SK-N-MC (cell line): Measurements from ENCODE around the gene THAP11.
A peak's percentile ranks its signal among the peaks of the same experiment; 100 is the strongest.

Source experiments
- DNase-seq: peaks from one replicate; pipeline ENCODE4 v3.0.0-alpha.2; 2011; ENCODE audit warnings: low read depth, low spot score
- H3K27ac ChIP-seq: fragments of 200-600 bp; sonication (generic); 2 replicates; pipeline ENCODE4 v1.5.1; 2016; ENCODE audit warnings: mixed run types
- H3K36me3 ChIP-seq: fragments of 200-600 bp; sonication (generic); 2 replicates; pipeline ENCODE4 v1.6.1; 2017; ENCODE audit warnings: antibody characterized with exemption, low read length, mixed read lengths; ENCODE audit not compliant: insufficient read depth
- H3K4me3 ChIP-seq: fragments of 200-600 bp; sonication (generic); 2 replicates; pipeline ENCODE4 v1.5.1; 2016
- H3K9ac ChIP-seq: fragments of 200-600 bp; sonication (generic); 2 replicates; pipeline ENCODE4 v1.8.0; 2017; ENCODE audit warnings: mixed run types, mixed read lengths; ENCODE audit not compliant: insufficient read length
- H3K9me3 ChIP-seq: fragments of 200-600 bp; sonication (generic); 2 replicates; pipeline ENCODE4 v1.6.1; 2017; ENCODE audit warnings: low read depth, mild to moderate bottlenecking, antibody characterized with exemption, low read length, moderate library complexity, mixed read lengths
- EZH2 ChIP-seq: fragments of 200-600 bp; sonication (generic); IDR thresholded peaks from one replicate; pipeline ENCODE4 v1.6.1; 2017; ENCODE audit warnings: antibody characterized with exemption
- FOXP2 ChIP-seq: optimal IDR thresholded peaks from 2 replicates; pipeline ENCODE3; 2011; ENCODE audit warnings: mild to moderate bottlenecking, moderate library complexity; ENCODE audit not compliant: insufficient read depth; ENCODE audit errors: extremely low read length, control extremely low read depth
- POLR2AphosphoS5 ChIP-seq: IDR thresholded peaks from 2 replicates; pipeline ENCODE4 v1.6.1; 2012; ENCODE audit warnings: mild to moderate bottlenecking, low read depth, low read length, borderline replicate concordance

THAP11 gene

GRCh38 chr16:67872631-67873434 is 30.7 kb downstream of the THAP11 start, which contains the start of gene EDC4:
EDC4 (plus strand) TSS chr16:67873052; CDS start chr16:67873262, 210 bp downstream.
- peak; percentile 85 for TF ChIP-seq POLR2AphosphoS5
- TF ChIP-seq EZH2: no peak
- Histone ChIP-seq H3K9me3 (no peaks in the 10 kb centered on the region), H3K36me3 (peaks cover 7% of the 10 kb centered on the region; the same call in 1 of the 2 replicates), H3K27ac (no peak within 1 kb of the TSS), H3K9ac (peak within 1 kb of the TSS; percentile 88), H3K4me3 (peak within 1 kb of the TSS; percentile 81)
- no peak for DNase-seq

- DNase-seq: no peak
- peak overlapping the region; percentile 81 for H3K4me3 ChIP-seq
- peak overlapping the region; percentile 88 for H3K9ac ChIP-seq
- TF ChIP-seq EZH2: no peak
- no peak for TF ChIP-seq POLR2AphosphoS5
- TF ChIP-seq FOXP2: no peak
- H3K27ac ChIP-seq: no peak overlapping the region
- H3K9me3 ChIP-seq: no peaks in the 10 kb centered on the region
- peaks cover 2% of the 10 kb centered on the region; the same call in 1 of the 2 replicates for H3K36me3 ChIP-seq
Observed at GRCh38 chr16:67873435-67874370, 31.6 kb downstream of the THAP11 start.

DNA sequence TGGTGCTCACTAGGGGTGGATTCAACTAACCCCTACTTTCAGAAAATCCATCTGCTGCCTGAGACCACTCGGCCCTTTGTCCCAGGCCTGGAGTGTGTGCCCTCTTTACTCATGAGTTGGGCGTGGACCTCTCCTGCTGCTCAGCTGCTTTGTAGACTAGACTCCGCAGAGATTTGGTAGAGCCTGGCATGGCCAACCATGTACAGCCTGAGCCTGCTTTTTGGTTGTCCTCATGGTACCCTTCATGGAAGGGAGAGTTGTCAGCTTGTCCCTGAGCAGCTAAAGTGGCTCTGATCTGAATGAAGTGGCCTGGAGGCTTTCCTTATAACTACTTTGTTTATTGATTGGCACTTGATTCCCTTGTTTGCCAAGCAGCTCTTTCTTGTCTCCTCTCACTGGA is 32.3 kb downstream of the THAP11 start:
- no peak for DNase-seq
- no peak for TF ChIP-seq EZH2
- no peak for TF ChIP-seq FOXP2
- TF ChIP-seq POLR2AphosphoS5: no peak
- Histone ChIP-seq H3K36me3 (peaks cover 6% of the 10 kb centered on the region; the same call in 1 of the 2 replicates), H3K9me3 (no peaks in the 10 kb centered on the region), H3K4me3 (peak overlapping the region; percentile 81), H3K27ac (no peak overlapping the region), H3K9ac (no peak overlapping the region)

DNA sequence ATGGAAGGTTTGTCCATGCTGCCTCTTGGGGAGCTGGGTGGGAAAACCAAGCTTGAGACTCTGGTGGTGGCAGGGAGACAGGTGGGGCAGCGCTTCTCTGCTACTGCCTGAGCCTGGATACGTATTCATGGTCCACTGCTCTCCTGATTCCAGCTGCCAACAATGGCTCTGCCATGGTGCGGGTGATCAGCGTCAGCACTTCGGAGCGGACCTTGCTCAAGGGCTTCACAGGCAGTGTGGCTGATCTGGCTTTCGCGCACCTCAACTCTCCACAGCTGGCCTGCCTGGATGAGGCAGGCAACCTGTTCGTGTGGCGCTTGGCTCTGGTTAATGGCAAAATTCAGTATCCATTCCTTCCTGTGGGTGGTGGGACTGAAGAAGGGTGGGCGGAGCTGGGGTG is 34.9 kb downstream of the THAP11 start:
- no peak overlapping the region for H3K27ac ChIP-seq
- DNase-seq: no peak
- no peaks in the 10 kb centered on the region for H3K9me3 ChIP-seq
- no peak overlapping the region for H3K9ac ChIP-seq
- H3K4me3 ChIP-seq: no peak overlapping the region
- peaks cover 4% of the 10 kb centered on the region; the same call in 1 of the 2 replicates for H3K36me3 ChIP-seq
- TF ChIP-seq FOXP2: no peak
- TF ChIP-seq EZH2: no peak
- TF ChIP-seq POLR2AphosphoS5: no peak

GRCh38 chr16:67878232-67878631 is 36.1 kb downstream of the THAP11 start:
- H3K9ac ChIP-seq: no peak overlapping the region
- DNase-seq: no peak
- H3K36me3 ChIP-seq: peaks cover 6% of the 10 kb centered on the region; the same call in 1 of the 2 replicates
- TF ChIP-seq POLR2AphosphoS5: no peak
- no peak for TF ChIP-seq EZH2
- TF ChIP-seq FOXP2: no peak
- H3K27ac ChIP-seq: no peak overlapping the region
- no peak overlapping the region for H3K4me3 ChIP-seq
- no peaks in the 10 kb centered on the region for H3K9me3 ChIP-seq

- Histone ChIP-seq H3K9ac (no peak overlapping the region), H3K9me3 (no peaks in the 10 kb centered on the region), H3K4me3 (no peak overlapping the region), H3K36me3 (peaks cover 11% of the 10 kb centered on the region; the same call in 1 of the 2 replicates), H3K27ac (no peak overlapping the region)
- no peak for DNase-seq
- TF ChIP-seq FOXP2 (no peak), EZH2 (no peak), POLR2AphosphoS5 (no peak)
Observed at GRCh38 chr16:67878846-67879245, 36.7 kb downstream of the THAP11 start.

DNA sequence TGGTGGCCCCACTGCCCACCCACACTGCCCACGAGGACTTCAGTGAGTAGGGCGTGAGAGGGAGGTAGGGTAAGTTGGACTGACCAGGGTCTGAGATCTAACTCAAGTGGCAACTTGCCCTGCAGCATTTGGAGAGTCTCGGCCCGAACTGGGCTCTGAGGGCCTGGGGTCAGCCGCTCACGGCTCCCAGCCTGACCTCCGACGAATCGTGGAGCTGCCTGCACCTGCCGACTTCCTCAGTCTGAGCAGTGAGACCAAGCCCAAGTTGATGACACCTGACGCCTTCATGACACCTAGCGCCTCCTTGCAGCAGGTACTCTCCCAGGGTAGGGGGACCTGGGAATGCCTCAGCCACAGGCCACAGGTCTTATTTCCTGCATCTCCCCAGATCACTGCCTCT is 37.3 kb downstream of the THAP11 start:
- TF ChIP-seq POLR2AphosphoS5: no peak
- TF ChIP-seq FOXP2: no peak
- TF ChIP-seq EZH2: no peak
- H3K9me3 ChIP-seq: no peaks in the 10 kb centered on the region
- DNase-seq: no peak
- no peak overlapping the region for H3K4me3 ChIP-seq
- peaks cover 11% of the 10 kb centered on the region; the same call in 1 of the 2 replicates for H3K36me3 ChIP-seq
- no peak overlapping the region for H3K27ac ChIP-seq
- no peak overlapping the region for H3K9ac ChIP-seq

DNA sequence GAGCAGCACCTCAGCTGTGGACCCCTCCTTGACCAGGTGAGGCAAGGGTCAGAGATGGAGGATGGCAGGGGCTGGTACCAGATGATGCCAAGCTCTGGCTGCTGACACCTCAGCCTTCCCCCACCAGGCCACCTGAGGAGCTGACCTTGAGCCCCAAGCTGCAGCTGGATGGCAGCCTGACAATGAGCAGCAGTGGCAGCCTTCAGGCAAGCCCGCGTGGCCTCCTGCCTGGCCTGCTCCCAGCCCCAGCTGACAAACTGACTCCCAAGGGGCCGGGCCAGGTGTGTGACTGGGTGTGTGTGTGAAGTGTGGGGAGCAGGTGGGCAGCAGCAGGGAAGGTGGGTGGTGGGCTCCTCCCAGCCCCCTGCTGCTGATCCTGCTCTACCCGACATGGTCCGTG is 37.8 kb downstream of the THAP11 start:
- DNase-seq: no peak
- no peak overlapping the region for H3K27ac ChIP-seq
- TF ChIP-seq POLR2AphosphoS5: no peak
- TF ChIP-seq EZH2: no peak
- no peak for TF ChIP-seq FOXP2
- H3K9ac ChIP-seq: no peak overlapping the region
- H3K36me3 ChIP-seq: peaks cover 11% of the 10 kb centered on the region; the same call in 1 of the 2 replicates
- H3K9me3 ChIP-seq: no peaks in the 10 kb centered on the region
- H3K4me3 ChIP-seq: no peak overlapping the region
